HG02642 (cell line): ENCODE data around the gene DSCAM.
"Not testable (repeated sequence)": the region's sequence is repeated elsewhere in the genome, so short reads cannot be mapped to it uniquely, and the experiment has no call there.

ENCODE experiments used
- ATAC-seq: cut with Tn5 transposase; IDR thresholded peaks from one replicate; pipeline ENCODE4 v1.9.1; 2021; ENCODE audit warnings: mild to moderate bottlenecking; ENCODE audit not compliant: unreplicated experiment, poor library complexity

Gene DSCAM

GRCh38 chr21:40215941-40216340 is 631.0 kb downstream of the DSCAM start:
- ATAC-seq, result no peak

- ATAC-seq, result no peak
Observed at GRCh38 chr21:40210251-40210650, 636.7 kb downstream of the DSCAM start.

GRCh38 chr21:40208948-40209345 is 638.0 kb downstream of the DSCAM start:
- no peak for ATAC-seq

GRCh38 chr21:40208206-40208947 is 638.6 kb downstream of the DSCAM start:
- ATAC-seq, result no peak

- ATAC-seq, result no peak
Observed at GRCh38 chr21:40200946-40201345, 646.0 kb downstream of the DSCAM start.

GRCh38 chr21:40200126-40200525 is 646.8 kb downstream of the DSCAM start:
- no peak for ATAC-seq

- no peak for ATAC-seq
Observed at GRCh38 chr21:40194185-40194980, 652.6 kb downstream of the DSCAM start.

- ATAC-seq, result no peak
Observed at GRCh38 chr21:40191616-40192015, 655.3 kb downstream of the DSCAM start.

- no peak for ATAC-seq
Observed at GRCh38 chr21:40191196-40191595, 655.8 kb downstream of the DSCAM start.

- ATAC-seq, result no peak
Observed at GRCh38 chr21:40187946-40188654, 658.9 kb downstream of the DSCAM start.

- ATAC-seq, result no peak
Observed at GRCh38 chr21:40187244-40187643, 659.7 kb downstream of the DSCAM start.

- ATAC-seq, result no peak
Observed at GRCh38 chr21:40186045-40186444, 660.9 kb downstream of the DSCAM start.

- ATAC-seq, result no peak
Observed at GRCh38 chr21:40185208-40185607, 661.8 kb downstream of the DSCAM start.

GRCh38 chr21:40182491-40182890 is 664.5 kb downstream of the DSCAM start:
- not testable (repeated sequence) for ATAC-seq

GRCh38 chr21:40179166-40179565 is 667.8 kb downstream of the DSCAM start:
- ATAC-seq, result no peak

- no peak for ATAC-seq
Observed at GRCh38 chr21:40178726-40179125, 668.2 kb downstream of the DSCAM start.

- no peak for ATAC-seq
Observed at GRCh38 chr21:40177979-40178378, 669.0 kb downstream of the DSCAM start.

GRCh38 chr21:40176724-40177123 is 670.2 kb downstream of the DSCAM start:
- no peak for ATAC-seq

GRCh38 chr21:40173816-40174215 is 673.1 kb downstream of the DSCAM start:
- ATAC-seq, result no peak

- ATAC-seq, result no peak
Observed at GRCh38 chr21:40169971-40170370, 677.0 kb downstream of the DSCAM start.

- ATAC-seq, result no peak
Observed at GRCh38 chr21:40166291-40166843, 680.6 kb downstream of the DSCAM start.
